ENCODE data around the gene GDNF.

Gene GDNF

DNA sequence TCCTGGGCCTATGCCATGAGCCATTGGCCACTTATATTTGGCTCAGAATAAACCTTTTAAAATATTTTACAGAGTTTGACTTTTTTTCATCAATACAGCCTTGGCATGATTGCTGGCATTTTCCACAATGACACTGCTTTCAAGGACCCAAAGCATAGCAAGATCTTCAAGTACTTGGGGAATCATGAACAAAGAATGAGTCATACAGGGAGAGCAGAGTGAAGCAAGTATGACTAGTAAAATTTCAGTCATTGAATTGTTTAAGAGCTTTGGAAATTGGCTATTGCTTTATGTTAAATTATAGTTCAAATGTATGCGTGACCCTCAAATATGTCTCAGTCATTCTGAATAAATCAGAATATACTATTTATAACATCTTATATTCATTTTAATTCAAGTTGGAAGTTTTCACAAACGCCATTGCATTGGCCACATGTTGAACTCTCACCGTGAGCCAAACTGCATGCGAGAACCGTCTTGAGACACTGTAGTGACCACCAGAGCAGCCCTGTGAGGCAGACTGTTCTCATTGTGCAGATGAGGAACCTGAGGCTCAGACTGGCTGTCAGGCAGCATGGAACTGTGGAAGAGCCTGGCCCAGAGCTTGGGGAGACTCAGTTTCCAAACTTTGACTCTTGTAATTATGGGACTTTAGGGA lies 52.9 kb downstream of the GDNF start:
- TF ChIP-seq, protein P1, sequence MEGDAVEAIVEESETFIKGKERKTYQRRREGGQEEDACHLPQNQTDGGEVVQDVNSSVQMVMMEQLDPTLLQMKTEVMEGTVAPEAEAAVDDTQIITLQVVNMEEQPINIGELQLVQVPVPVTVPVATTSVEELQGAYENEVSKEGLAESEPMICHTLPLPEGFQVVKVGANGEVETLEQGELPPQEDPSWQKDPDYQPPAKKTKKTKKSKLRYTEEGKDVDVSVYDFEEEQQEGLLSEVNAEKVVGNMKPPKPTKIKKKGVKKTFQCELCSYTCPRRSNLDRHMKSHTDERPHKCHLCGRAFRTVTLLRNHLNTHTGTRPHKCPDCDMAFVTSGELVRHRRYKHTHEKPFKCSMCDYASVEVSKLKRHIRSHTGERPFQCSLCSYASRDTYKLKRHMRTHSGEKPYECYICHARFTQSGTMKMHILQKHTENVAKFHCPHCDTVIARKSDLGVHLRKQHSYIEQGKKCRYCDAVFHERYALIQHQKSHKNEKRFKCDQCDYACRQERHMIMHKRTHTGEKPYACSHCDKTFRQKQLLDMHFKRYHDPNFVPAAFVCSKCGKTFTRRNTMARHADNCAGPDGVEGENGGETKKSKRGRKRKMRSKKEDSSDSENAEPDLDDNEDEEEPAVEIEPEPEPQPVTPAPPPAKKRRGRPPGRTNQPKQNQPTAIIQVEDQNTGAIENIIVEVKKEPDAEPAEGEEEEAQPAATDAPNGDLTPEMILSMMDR (IDR thresholded peaks at IDR 0.05) = no peak

DNA sequence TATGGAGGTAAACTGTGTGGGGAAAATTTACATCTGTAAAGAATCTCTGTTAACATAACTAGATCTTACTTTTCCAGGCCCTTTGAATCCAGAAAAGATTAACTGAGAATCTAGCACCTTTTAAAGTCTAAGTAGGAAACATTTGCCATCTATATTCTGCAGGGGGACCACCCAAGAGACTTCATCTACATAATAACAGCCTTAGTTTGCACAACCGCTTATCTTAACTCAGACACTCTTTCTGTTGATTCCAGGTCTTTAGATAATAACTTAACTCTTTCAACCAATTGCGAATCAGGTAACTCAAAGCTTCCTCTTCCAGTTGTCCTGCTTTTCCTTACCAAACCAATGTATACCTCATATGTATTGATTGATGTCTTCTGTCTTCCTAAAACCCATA lies 53.4 kb downstream of the GDNF start:
- TF ChIP-seq, protein P1 (IDR thresholded peaks at IDR 0.05) = no peak

DNA sequence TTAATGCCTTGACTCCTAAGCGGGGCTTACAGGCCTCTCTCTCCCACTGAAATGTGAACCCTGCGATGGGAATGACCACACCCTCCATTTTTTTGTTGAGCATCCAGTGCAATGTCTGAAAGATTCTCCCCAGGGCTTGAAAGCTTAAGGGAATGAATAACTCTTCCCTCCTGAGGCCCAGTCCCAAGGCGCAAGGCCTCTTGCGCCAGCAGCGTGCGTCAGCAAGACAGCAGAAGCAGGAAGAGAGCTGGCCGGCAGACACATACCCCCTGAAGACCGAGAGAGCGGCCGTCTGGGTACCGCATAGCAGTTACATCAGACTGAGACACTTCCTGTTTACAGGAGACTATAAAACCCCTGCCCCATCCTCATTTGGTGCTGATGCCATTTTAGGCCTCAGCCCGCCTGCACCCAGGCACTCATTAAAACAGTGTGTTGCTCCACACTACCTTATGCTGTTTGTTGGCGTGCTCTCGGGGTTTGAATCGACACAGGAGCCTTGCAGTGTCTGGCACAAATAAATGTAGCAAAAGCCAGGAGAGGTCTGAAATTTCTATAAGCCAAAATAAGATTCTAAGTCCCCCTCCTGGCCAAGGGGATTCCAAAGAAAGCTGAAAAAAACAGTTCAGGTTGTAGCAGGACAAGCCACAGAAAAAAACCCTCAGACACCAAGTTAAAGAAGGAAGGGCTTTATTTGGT lies 62.3 kb downstream of the GDNF start:
- TF ChIP-seq, protein P1 (IDR thresholded peaks at IDR 0.05) = no peak

DNA sequence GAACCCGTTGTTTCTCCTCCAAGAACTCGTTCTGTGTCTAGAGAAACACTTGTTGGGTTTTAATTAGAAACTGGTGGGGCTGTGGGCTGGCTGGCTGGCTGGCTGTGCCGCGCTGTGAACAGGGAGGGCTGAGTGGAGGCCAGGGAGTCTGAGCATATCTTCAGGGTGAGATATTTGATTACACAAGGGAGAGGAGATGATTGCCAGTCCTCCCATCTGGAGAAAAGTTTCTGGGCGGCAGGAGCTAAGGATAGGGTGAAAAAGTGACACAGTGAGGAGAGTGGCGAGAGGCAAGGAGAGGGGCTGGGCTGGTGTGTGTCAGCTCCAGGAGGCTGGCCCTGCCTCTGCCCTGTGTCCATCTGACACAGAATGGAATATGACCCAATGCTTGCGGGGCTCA lies 63.0 kb downstream of the GDNF start:
- TF ChIP-seq, protein P1 (IDR thresholded peaks at IDR 0.05) = no peak

DNA sequence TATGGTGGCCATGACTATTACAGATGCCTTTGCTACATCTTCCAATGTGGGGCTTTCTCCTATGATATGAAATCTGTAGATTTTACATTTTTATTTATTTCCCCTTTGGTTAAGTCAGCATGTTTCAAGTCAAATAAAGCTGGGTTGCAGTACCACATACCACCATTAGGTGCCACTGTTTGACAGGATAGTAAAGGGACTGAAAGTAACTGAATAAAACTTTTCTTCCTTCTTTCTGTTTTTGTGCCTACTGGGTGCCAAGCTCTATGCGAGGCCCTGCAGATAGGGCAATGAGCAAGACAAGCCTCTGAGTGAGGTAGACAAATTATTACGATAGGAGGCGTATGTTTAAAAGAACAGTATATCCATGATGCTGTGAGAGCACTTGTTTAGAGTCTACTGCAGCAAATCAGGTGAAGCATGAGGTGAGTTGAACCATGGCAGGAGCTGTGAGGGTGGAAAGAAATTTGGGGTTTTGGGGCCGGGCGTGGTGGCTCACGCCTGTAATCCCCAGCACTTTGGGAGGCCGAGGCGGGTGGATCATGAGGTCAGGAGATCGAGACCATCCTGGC lies 64.8 kb downstream of the GDNF start:
- TF ChIP-seq, protein P1 (IDR thresholded peaks at IDR 0.05) = peak; percentile 73

DNA sequence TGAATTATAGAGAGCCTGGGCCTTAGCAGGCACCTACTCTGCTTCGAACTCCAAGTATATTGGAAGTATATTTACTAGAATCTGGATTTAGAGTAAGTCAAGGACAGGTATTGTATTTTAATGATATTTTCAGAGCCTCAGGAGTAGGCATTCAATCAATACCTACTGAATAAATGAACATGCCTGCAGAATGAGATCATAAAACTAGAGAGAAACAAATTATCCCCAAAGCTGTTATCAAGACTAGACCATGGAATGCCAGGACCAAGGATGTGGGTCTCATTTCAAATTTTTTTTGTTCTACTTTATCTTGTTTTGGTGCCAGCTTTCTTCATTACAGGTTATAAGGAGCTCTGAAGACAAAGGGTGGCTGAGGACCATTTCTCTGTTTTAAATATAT lies 66.0 kb downstream of the GDNF start:
- TF ChIP-seq, protein P1 (IDR thresholded peaks at IDR 0.05) = no peak

DNA sequence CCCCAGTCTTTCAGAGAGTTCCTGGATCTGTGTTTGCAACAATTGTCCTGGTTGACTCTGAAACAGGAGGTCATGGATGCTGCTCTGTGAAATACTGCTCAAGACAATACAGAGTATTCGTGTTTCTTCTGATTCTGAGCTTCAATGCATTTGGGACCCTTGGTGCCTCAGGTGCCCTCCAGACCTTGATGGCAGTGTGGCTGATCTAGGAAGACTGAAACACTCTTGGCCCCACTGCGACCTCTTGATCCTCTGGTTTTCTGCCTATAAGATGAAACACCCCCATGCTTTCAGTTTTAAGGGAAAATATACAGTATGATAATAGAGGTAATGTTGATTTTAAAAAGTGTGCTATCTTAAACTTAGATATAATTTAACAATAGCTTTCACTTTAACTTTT lies 67.6 kb downstream of the GDNF start:
- TF ChIP-seq, protein P1 (IDR thresholded peaks at IDR 0.05) = no peak
